AG04450 (cell line): ENCODE measurements around the gene SCUBE1. TPM values are rescaled to one million over a fixed set of nuclear protein-coding genes. Genes with fewer than 3 reads are reported as not detected.
"Not testable (repeated sequence)": the region's sequence is repeated elsewhere in the genome, so short reads cannot be mapped to it uniquely, and the experiment has no call there.

Source experiments
- CTCF ChIA-PET: fragments of 300-600, 350-600 bp; formaldehyde crosslinking; extraction: SDS; loops from one replicate; lab custom pipeline; 2022; ENCODE audit warnings: antibody characterized with exemption, inconsistent platforms; lab: Charles Lee
- POLR2A ChIA-PET: fragments of 350-600 bp; formaldehyde crosslinking; extraction: SDS; loops from one replicate; lab custom pipeline; 2021; ENCODE audit warnings: antibody characterized with exemption, inconsistent platforms; lab: Yijun Ruan, JAX
- DNase-seq: peaks from one replicate; pipeline ENCODE4 v3.0.0-alpha.2; 2011; ENCODE audit warnings: low read depth, low spot score
- H3K27ac ChIP-seq: one replicate; pipeline ENCODE4 v1.5.1; 2012; ENCODE audit warnings: low read depth, low read length, control low read depth
- H3K27me3 ChIP-seq: one replicate; pipeline ENCODE4 v1.6.0; 2012; ENCODE audit warnings: low read length; ENCODE audit not compliant: control insufficient read depth, insufficient read depth
- H3K4me3 ChIP-seq: 2 replicates; pipeline ENCODE4 v1.5.1; 2011; ENCODE audit warnings: mild to moderate bottlenecking, low read depth, low read length, control low read depth
- H3K9me3 ChIP-seq: 2 replicates; pipeline ENCODE4 v1.5.1; 2012; ENCODE audit warnings: low read length; ENCODE audit not compliant: control insufficient read depth, insufficient read depth
- CTCF ChIP-seq: IDR thresholded peaks from 2 replicates; pipeline ENCODE4 v1.5.1; 2011; ENCODE audit warnings: low read depth, low read length, control low read depth, inconsistent platforms
- polyA plus RNA-seq: library from polyadenylated mRNA; depleted of rRNA; stranded (reverse); fragments of >200 nt; gene quantifications from 2 replicates; pipeline ENCODE4 v1.2.3, GENCODE V29; 2011

SCUBE1 gene
- polyA plus RNA-seq, 1 experiment, result not detected

DNA sequence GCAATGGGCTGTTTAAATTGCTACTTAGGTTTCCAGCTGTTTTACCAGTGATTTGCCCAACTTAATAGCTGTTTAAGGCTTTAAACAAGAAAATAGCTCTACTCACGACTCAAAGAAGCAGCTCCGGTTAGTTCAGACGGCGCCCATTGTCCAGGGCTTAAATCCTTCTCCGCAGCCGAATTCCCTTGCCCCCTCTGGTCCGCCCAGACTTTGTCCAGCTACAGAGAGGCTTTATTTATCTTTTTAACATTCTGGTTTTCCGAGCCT is 20.9 kb upstream of the SCUBE1 start:
- no peak for TF ChIP-seq CTCF
- Histone ChIP-seq H3K27ac (no peak overlapping the region), H3K9me3 (no peaks in the 10 kb centered on the region), H3K4me3 (no peak overlapping the region), H3K27me3 (peaks cover 3% of the 10 kb centered on the region)
- ChIA-PET POLR2A (no interaction called here), CTCF (interaction anchor here (0.8 to 1.4 kb wide), 2 partner anchors 15 to 91 kb away, joined by 3 read pairs; no protein-coding TSS in a partner anchor)
- no peak for DNase-seq

GRCh38 chr22:43363315-43364168 is 20.4 kb upstream of the SCUBE1 start:
- TF ChIP-seq CTCF, result no peak
- H3K9me3 ChIP-seq, result no peaks in the 10 kb centered on the region
- H3K27me3 ChIP-seq, result peaks cover 3% of the 10 kb centered on the region
- POLR2A ChIA-PET, result no interaction called here
- CTCF ChIA-PET, result interaction anchor here (0.8 kb wide), 1 partner anchor 16 kb away, joined by 3 read pairs; no protein-coding TSS in a partner anchor
- H3K27ac ChIP-seq, result no peak overlapping the region
- no peak overlapping the region for H3K4me3 ChIP-seq
- no peak for DNase-seq

- DNase-seq, result no peak
- H3K27me3 ChIP-seq, result peaks cover 1% of the 10 kb centered on the region
- H3K27ac ChIP-seq, result no peak overlapping the region
- no peak overlapping the region for H3K4me3 ChIP-seq
- TF ChIP-seq CTCF, result no peak
- ChIA-PET CTCF (no interaction called here), POLR2A (interaction anchor here (0.5 kb wide), 1 partner anchor 328 kb away, joined by 6 read pairs; no protein-coding TSS in a partner anchor)
- no peaks in the 10 kb centered on the region for H3K9me3 ChIP-seq
Measured at GRCh38 chr22:43360576-43360975, 17.4 kb upstream of the SCUBE1 start.

GRCh38 chr22:43356881-43357280 is 13.7 kb upstream of the SCUBE1 start:
- peaks cover 2% of the 10 kb centered on the region for H3K27me3 ChIP-seq
- no peak overlapping the region for H3K4me3 ChIP-seq
- TF ChIP-seq CTCF, result no peak
- no peak overlapping the region for H3K27ac ChIP-seq
- POLR2A ChIA-PET, result no interaction called here
- no peaks in the 10 kb centered on the region for H3K9me3 ChIP-seq
- no peak for DNase-seq
- CTCF ChIA-PET, result interaction anchor here (0.6 to 1.0 kb wide), 2 partner anchors 8 to 10 kb away, joined by 3 read pairs; no protein-coding TSS in a partner anchor

DNA sequence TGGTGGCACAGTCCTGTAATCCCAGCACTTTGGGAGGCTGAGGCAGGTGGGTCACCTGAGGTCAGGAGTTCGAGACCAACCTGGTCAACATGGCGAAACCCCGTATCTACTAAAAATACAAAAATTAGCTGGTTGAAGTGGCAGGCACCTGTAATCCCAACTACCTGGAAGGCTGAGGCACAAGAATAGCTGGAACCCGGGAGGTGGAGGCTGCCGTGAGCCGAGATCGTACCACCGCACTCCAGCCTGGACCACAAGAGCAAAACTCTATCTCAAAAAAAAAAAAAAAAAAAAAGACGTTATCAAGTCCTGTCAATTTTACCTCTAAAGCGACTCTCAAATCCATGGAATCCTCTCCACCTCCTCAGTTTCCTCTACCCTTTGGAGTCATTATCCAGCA is 12.5 kb upstream of the SCUBE1 start:
- H3K27me3 ChIP-seq, DNase-seq, H3K9me3 ChIP-seq, H3K4me3 ChIP-seq, POLR2A ChIA-PET, H3K27ac ChIP-seq: not testable (repeated sequence)
- CTCF ChIA-PET, result interaction anchor here (0.6 to 0.7 kb wide), 3 partner anchors 8 to 446 kb away, joined by 4 to 6 read pairs (median 5); no protein-coding TSS in a partner anchor
